Measurements from ENCODE around the gene PSG2. TPM values are rescaled to one million over a fixed set of nuclear protein-coding genes. Genes with fewer than 3 reads are reported as not detected.
A peak's percentile ranks its signal among the peaks of the same experiment; 100 is the strongest.
"Not testable (repeated sequence)": the region's sequence is repeated elsewhere in the genome, so short reads cannot be mapped to it uniquely, and the experiment has no call there.

The PSG2 gene
- polyA plus RNA-seq (ENCODE audit: insufficient read length) = 0.56 TPM

DNA sequence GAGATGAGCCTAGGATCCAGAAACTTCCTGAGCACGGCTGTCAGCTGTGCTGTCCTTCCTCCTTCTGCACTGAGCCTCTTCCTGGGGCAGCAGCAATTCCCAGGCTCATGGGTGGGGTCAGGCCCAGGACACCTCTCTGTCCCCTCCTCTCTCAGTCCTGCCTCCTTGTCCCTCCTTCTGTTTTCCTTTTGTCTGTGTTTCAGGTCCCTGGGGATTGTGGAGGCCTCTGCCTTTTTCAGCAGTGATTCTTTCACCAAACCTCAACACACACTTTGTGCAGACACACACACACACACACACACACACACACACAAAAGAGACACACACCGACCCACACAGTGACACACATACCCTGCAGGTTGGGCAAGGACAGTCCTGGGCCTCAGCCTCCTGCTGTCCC, at the start of gene PSG2:
Gene PSG2, minus strand, starts transcription at position 101 of the 400 bp plus-strand sequence. CDS start 132 bp downstream, outside the sequence.
- DNase-seq (ENCODE audit: low read depth) = not testable (repeated sequence)

DNA sequence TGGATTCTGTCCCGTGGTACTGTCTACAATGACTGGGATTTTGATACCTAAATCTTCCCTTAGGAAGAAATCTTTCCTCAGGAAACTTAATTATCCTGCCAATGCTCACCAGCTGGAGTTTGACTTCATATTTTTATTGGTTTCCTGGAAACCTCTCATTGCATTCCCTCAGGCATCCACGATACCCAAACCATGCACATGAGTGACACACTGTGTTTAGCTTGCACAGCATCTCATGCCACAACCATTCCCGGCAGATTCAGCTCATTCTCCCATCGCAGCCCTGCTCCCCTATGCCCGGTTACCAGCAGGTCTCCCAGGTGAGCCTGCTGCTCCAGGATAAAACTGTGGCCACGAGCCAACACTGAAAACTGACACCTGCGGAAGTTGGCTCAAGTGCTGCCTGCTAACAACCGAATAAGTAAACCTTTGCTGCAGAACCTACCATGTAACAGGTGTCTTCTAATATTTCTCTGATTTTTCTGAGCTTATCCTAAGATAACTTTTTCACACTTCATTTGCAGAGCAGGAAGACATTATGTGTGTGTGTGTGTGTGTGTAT, 48.9 kb upstream of the PSG2 start:
- not testable (repeated sequence) for DNase-seq (ENCODE audit: low read depth)

DNA sequence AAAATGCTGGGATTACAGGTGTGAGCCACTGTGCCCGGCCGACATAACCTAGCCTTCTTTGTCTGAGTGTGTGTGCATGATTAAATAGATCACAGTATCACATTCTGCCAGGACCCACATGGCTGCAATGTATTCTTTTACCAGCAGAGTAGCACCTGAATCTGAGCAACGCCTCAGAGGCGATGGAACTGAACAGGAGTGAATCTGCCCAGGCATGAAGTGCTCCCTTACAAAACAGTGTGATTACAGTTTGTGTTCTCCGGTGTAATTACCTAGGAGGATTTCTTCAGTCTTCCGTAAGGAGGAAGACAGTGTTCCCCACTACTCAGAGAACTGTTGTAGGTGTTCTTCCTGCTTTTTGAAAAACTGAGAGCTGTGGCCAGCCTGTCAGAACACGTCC, 46.7 kb upstream of the PSG2 start:
- not testable (repeated sequence) for DNase-seq (ENCODE audit: low read depth)

- DNase-seq (ENCODE audit: low read depth) = not testable (repeated sequence)
These were observed 44.8 kb upstream of the PSG2 start for GRCh38 chr19:43127336-43127735.

GRCh38 chr19:43126720-43127119, 44.2 kb upstream of the PSG2 start:
- DNase-seq (ENCODE audit: low read depth) = no peak

DNA sequence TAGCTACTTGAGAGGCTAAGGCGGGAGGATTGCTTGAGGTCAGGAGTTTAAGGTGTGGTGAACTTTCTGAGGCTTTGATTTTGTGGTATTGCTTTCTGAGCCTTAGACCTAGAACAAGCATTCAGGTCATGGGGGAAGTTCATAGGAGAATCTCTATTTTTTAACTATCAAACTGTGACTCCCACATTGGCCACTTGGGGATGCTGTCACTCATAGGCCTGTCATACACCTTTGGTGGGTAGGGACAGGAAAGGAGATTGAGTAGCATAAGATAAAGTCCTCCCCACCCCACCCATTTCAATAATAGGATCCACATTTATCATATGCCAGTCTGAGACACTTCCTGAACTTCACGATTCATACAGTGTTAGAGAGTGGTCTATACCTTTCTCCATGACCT, 41.9 kb upstream of the PSG2 start:
- DNase-seq (ENCODE audit: low read depth) = no peak

- DNase-seq (ENCODE audit: low read depth) = not testable (repeated sequence)
These were observed 38.0 kb upstream of the PSG2 start for GRCh38 chr19:43120433-43121026.

- DNase-seq (ENCODE audit: low read depth) = not testable (repeated sequence)
These were observed 37.0 kb upstream of the PSG2 start for GRCh38 chr19:43119526-43119925.

DNA sequence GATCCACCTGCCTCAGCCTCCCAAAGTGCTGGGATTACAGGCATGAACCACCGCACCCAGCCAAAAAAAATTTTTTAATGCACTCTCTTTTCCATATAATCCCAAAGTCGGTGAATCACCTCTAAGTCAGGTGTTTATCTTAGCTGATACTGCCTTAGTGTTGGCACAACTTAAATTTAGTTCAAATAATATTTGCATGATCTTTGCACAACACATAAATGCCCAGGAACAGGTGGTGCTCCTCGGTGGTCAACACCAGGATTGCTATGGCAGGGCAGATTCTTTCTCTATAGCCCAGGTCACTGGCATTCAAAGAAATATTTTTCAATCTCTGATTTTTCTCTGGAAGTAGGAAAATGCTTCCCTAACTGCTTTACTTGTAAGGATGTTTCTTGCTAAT, 33.9 kb upstream of the PSG2 start:
- DNase-seq (ENCODE audit: low read depth) = not testable (repeated sequence)

- DNase-seq (ENCODE audit: low read depth) = not testable (repeated sequence)
These were observed 33.0 kb upstream of the PSG2 start for GRCh38 chr19:43115548-43115947.

DNA sequence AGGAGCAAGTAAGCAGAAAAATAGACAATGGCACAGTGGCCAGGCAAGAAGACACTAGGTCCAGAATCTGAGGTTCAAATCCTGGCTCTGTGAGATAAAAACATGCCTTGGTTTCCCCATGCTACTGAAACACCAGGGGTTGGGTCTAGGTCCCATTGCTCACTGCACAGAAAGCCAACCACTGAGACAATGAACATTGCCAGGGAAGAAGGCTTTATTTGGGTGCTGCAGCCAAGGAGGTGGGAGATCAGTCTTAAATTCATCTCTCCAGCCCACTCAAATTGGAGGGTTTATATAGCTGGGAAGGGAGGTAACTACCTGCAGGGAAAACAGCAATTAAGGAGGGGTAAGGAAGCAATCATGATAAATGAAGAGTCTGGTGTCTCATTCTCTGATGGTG, 32.6 kb upstream of the PSG2 start:
- DNase-seq (ENCODE audit: low read depth) = not testable (repeated sequence)

- not testable (repeated sequence) for DNase-seq (ENCODE audit: low read depth)
These were observed 32.1 kb upstream of the PSG2 start for GRCh38 chr19:43114626-43115025.

DNA sequence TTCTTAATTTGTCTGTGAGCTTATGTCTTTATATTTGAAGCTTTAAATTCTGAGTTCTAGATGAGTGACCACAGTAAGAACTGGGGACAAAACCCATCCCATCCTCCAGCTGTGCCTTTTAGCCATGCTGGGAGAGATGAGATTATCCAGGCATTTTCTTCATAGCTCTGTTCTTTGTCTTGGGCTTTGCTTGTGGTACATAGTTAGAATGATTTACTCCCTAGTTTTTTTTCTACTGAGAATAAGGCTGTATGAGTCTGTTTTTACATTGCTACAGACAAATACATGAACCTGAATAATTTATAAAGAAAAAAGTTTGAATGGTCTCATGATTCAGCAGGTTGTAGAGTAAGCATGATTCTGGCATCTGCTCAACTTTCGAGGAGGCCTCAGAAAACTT, 24.9 kb upstream of the PSG2 start:
- DNase-seq (ENCODE audit: low read depth) = not testable (repeated sequence)

GRCh38 chr19:43105496-43105895, 23.0 kb upstream of the PSG2 start:
- no peak for DNase-seq (ENCODE audit: low read depth)

DNA sequence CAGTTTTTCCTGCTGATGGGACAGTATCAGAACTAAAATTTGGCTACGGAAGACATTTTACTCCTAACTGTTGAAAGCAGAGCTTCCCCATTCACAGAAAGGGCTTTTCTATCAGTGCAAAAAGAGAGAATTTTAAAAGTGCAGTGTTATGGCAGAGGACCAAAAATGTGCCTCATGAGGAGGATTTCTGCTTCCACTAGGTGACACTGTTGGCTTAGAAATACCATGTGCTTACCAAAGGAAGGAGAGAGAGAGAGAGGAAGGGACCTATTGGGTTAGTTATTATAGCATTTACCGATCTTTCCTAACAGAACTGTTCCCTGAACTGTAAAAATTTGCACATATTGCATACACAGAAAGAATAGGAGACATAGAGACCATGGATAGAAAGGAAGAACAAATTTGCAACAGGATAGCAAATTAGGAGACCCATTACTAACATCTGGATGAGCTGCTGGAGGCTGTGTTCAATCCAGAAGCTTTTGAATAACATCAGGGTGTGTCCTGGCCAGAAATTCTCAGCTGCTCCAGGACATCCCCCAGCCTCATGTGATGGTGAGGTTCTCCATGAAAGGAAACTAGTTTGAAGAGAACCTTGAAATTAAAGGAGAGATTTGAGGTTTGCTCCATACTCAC, 21.8 kb upstream of the PSG2 start:
- DNase-seq (ENCODE audit: low read depth) = not testable (repeated sequence)

DNA sequence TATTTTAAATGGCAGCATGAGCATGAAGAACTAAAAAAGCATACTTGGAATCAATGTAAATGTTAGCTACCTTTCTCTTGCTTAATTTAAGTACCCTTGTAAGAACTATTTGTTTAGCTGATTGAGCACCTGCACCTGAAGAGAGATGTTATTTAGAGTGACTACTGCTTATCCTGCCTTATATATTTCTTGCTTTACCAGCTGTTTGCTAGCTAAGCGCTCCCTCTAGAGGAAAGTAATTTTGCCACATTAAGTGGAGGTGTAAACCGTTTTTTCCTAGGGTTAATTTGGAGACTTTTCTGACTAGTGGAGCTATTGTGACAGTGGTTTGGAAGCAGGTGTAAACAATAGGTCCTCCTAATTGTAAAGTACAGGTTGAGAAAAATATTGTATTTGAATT, 19.4 kb upstream of the PSG2 start:
- no peak for DNase-seq (ENCODE audit: low read depth)

DNA sequence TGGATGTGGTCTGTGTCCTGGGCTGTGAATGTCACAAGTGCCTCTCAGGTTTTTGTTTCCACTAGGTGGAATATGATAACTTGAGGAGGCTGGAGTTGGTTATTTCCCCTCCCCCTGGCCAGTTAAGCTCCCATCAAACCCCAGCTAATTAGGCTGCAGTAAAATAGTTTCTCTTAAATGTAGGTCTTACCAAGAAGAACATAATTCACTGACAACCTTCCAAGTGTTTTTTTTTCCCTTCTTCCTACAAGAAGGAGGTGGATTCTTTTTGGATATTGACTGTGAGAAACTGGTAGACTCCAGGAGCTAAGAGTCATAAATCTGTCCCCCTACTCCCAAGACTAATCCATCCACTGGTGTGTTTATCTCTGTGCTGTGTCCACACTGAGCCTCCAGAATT, 15.9 kb upstream of the PSG2 start:
- not testable (repeated sequence) for DNase-seq (ENCODE audit: low read depth)

DNA sequence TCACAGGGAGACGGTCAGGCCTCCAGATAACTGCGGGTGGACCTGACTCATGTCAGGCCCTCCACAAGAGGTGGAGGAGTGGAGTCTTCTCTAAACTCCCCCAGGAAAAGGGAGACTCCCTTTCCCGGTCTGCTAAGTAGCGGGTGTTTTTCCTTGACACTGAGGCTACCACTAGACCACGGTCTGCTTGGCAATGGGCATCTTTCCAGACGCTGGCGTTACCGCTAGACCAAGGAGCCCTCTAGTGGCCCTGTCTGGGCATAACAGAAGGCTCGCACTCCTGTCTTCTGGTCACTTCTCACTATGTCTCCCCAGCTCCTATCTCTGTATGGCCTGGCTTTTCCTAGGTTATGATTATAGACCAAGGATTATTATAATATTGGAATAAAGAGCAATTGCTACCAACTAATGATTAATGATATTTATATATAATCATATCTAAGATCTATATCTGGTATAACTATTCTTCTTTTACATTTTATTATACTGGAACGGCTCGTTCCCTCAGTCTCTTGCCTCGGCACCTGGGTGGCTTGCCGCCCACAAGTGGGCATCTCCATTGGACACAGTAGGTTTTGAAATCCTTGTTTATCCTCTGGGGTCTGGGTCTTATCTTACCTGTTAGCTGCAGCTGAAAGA, 5.3 kb upstream of the PSG2 start:
- DNase-seq (ENCODE audit: low read depth) = peak; percentile 6

- DNase-seq (ENCODE audit: low read depth) = not testable (repeated sequence)
These were observed 3.5 kb upstream of the PSG2 start for GRCh38 chr19:43085796-43086530.

DNA sequence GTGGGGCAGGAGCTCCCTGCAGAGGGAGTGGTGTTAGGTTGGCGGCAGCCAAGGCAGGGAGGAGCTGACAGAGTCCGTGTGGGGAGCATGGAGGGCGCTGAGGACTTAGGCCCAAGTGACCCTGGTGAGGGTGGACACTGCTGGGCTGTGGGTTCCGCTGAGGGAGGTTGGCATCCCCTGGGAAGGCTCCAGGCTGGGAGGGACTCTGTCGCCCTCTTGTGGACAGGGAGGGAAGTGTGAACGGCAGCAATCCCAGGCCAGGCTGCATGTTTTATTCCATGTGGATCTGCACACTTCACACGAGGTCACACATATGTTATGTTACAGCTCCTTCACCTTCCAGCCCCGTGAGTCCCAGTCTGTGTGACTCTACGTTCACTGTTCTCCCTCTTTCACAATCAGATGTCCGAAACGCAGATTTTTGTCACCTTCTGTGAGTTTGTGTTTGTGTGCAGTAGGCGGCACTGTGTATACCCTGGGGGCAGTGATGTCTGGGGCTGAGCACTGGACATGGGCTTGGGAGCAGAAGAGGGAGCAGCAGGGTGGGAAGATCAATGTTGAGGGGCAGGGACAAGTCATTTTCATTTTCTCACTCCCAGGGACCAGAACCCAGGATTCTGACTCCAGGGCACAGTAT, 1.8 kb upstream of the PSG2 start:
- not testable (repeated sequence) for DNase-seq (ENCODE audit: low read depth)

DNA sequence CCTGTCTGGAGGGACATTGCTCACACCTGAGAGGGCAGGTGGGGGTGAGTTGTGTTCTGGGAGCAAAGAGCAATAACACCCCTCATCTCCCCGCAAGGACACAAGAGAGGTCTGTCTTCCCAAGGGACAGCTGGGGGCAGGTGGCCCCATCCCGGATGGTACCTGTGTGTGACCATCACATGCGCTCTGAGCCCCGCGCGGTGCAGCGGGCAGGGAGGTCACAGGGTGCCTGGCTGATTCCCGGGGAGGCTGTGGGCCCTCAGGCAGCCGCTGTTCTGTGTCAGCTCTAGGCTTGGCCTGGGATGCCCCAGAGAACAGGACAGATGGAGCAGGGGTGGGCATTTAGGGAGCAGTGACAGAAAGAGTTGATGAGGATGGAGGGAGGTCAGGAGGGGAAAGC, 1.2 kb upstream of the PSG2 start:
- DNase-seq (ENCODE audit: low read depth) = not testable (repeated sequence)
